Body of pancreas (tissue), 4 donors: Measurements from ENCODE around the gene CCND2. TPM values are rescaled to one million over a fixed set of nuclear protein-coding genes. Genes with fewer than 3 reads are reported as not detected.

ENCODE experiments used
- ATAC-seq: fragments of 150-250 bp; one replicate; pipeline ENCODE4 v1.9.1; 2016
- DNase-seq, 4 donors: peaks; one replicate each; pipeline ENCODE4 v3.0.0-alpha.2; 2019
- H3K27ac ChIP-seq, 4 donors: fragments of 200-600 bp; sonication (generic); 1 replicate in 3 of 4; 2 replicates in 1 of 4; pipeline versions ENCODE4 v1.5.1 to v1.6.1; 2016 to 2019; ENCODE audit warnings: mild to moderate bottlenecking in 1 of 4, mixed read lengths in 1 of 4, moderate library complexity in 1 of 4
- H3K27me3 ChIP-seq, 2 donors: fragments of 200-600 bp; sonication (generic); one replicate each; pipeline ENCODE4 v1.6.0; 2016; ENCODE audit warnings: mild to moderate bottlenecking in 1 of 2
- H3K36me3 ChIP-seq, 2 donors: fragments of 200-600 bp; sonication (generic); replicated peaks in 1 of 2; 2 replicates each; pipeline ENCODE4 v1.5.1; 2016; ENCODE audit warnings: low read depth in 2 of 2; ENCODE audit not compliant: insufficient read depth in 1 of 2
- H3K4me1 ChIP-seq: fragments of 200-600 bp; sonication (generic); one replicate; pipeline ENCODE4 v1.6.0; 2016
- H3K4me3 ChIP-seq, 2 donors: fragments of 200-600 bp; sonication (generic); 1 replicate in 1 of 2; 2 replicates in 1 of 2; pipeline ENCODE4 v1.5.1; 2016 to 2019
- H3K9me3 ChIP-seq, 3 donors: fragments of 200-600 bp; sonication (generic); 1 replicate in 2 of 3; 2 replicates in 1 of 3; pipeline ENCODE4 v1.5.1; 2016
- POLR2A ChIP-seq, 3 donors: fragments of 450-650 bp; IDR thresholded peaks; one replicate each; pipeline ENCODE4 v1.6.1; 2016; ENCODE audit warnings: antibody characterized with exemption in 3 of 3, mild to moderate bottlenecking in 2 of 3
- WGBS, 2 donors: methylation state at CpG; one replicate each; pipeline ENCODE4 v1.1.5; 2017; 5-methylcytosine and 5-hydroxymethylcytosine counted together
- intact Hi-C: fragments of 100-400 bp; cut with DNase I; formaldehyde crosslinking; loops from one replicate; pipeline ENCODE4 v1.15.1; 2023
- total RNA-seq, 2 donors: library from RNA; depleted of rRNA; stranded (reverse); fragments of >200 nt; gene quantifications; one replicate each; pipeline ENCODE4 v1.1.0, GENCODE V29; 2016
- TF ChIP-seq, protein P1 (sequence below), 7 experiments: fragments of 450-650 bp in 4 of 7; fragments of 200-600 bp in 3 of 7; sonication (generic) in 3 of 7; IDR thresholded peaks; one replicate each; pipeline ENCODE4 v1.5.1; 2016 to 2019; ENCODE audit warnings: antibody characterized with exemption in 7 of 7

The CCND2 gene
- total RNA-seq, 2 donors from 2014 or later: 32.2 to 88.7 TPM

DNA sequence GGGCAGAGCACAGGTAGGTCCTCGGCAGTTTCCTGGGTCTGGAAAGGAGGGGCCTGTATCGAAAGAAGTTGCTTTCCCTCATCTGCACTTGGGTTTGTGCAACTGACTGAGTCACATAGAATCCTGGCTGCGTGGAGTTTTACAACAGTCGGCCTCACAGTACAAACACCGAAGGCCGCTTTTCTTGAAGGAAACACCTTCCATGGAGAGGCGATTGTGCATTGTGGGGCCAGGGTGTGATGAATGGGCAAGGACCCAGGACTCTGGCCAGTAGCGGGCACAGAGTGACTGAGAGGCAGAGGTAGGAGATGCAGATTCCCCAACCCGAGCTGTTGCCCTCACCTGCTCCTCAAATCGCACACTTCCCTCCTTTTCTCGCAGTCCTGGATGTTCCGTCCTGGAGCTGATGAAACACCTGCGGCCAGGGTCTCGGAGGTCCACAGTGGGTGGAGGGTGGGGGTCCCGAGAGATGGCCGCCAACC is 7.7 kb downstream of the CCND2 start:
- no peak overlapping the region for H3K4me3 ChIP-seq
- DNase-seq: no peak

GRCh38 chr12:4282103-4282891 is 8.7 kb downstream of the CCND2 start:
- WGBS, 2 donors: 85 to 89% methylated on average over 14 to 16 of the region's 16 CpGs
- no peak overlapping the region for H3K4me3 ChIP-seq
- no peaks in the 10 kb centered on the region for H3K9me3 ChIP-seq
- peaks cover 32% of the 10 kb centered on the region for H3K4me1 ChIP-seq
- no peaks in the 10 kb centered on the region for H3K27me3 ChIP-seq
- no peak overlapping the region for H3K27ac ChIP-seq
- intact Hi-C loops: loop anchor here (5.0 to 10.0 kb wide), 2 partner anchors 287 to 390 kb away; no protein-coding TSS in a partner anchor
- peaks cover 0 to 15% of the 10 kb centered on the region in 2 donors for H3K36me3 ChIP-seq
- no peak for TF ChIP-seq POLR2A (IDR thresholded peaks at IDR 0.05)
- TF ChIP-seq, protein P1, sequence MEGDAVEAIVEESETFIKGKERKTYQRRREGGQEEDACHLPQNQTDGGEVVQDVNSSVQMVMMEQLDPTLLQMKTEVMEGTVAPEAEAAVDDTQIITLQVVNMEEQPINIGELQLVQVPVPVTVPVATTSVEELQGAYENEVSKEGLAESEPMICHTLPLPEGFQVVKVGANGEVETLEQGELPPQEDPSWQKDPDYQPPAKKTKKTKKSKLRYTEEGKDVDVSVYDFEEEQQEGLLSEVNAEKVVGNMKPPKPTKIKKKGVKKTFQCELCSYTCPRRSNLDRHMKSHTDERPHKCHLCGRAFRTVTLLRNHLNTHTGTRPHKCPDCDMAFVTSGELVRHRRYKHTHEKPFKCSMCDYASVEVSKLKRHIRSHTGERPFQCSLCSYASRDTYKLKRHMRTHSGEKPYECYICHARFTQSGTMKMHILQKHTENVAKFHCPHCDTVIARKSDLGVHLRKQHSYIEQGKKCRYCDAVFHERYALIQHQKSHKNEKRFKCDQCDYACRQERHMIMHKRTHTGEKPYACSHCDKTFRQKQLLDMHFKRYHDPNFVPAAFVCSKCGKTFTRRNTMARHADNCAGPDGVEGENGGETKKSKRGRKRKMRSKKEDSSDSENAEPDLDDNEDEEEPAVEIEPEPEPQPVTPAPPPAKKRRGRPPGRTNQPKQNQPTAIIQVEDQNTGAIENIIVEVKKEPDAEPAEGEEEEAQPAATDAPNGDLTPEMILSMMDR (IDR thresholded peaks at IDR 0.05): no peak
- ATAC-seq: no peak
- no peak for DNase-seq

More for the DNA sequence above, 7.7 kb downstream of the CCND2 start:
- ATAC-seq: no peak
- intact Hi-C loops: loop anchor here (5.0 to 10.0 kb wide), 2 partner anchors 286 to 389 kb away; no protein-coding TSS in a partner anchor
- Histone ChIP-seq H3K36me3 (peaks cover 0 to 13% of the 10 kb centered on the region in 2 donors), H3K9me3 (no peaks in the 10 kb centered on the region), H3K4me1 (peaks cover 43% of the 10 kb centered on the region), H3K27ac (peak overlapping the region in 2 of 4 donors; percentile 22 to 42), H3K27me3 (no peaks in the 10 kb centered on the region)
- no peak for TF ChIP-seq POLR2A (IDR thresholded peaks at IDR 0.05)
- TF ChIP-seq, protein P1 (IDR thresholded peaks at IDR 0.05): no peak
- WGBS, 2 donors: 85 to 92% methylated on average over 16 of the region's 16 CpGs

- ATAC-seq (no peak), DNase-seq (no peak)
- Histone ChIP-seq H3K27me3 (no peaks in the 10 kb centered on the region), H3K4me1 (peaks cover 29% of the 10 kb centered on the region), H3K4me3 (no peak overlapping the region), H3K9me3 (no peaks in the 10 kb centered on the region), H3K36me3 (peaks cover 0 to 15% of the 10 kb centered on the region in 2 donors), H3K27ac (no peak overlapping the region)
- WGBS, 2 donors: 75 to 84% methylated on average over 10 to 12 of the region's 12 CpGs
- TF ChIP-seq, protein P1 (IDR thresholded peaks at IDR 0.05): no peak
- TF ChIP-seq POLR2A (IDR thresholded peaks at IDR 0.05): no peak
- intact Hi-C loops: loop anchor here (5.0 to 10.0 kb wide), 2 partner anchors 288 to 391 kb away; no protein-coding TSS in a partner anchor
Measured at GRCh38 chr12:4282892-4283511, 9.4 kb downstream of the CCND2 start.

DNA sequence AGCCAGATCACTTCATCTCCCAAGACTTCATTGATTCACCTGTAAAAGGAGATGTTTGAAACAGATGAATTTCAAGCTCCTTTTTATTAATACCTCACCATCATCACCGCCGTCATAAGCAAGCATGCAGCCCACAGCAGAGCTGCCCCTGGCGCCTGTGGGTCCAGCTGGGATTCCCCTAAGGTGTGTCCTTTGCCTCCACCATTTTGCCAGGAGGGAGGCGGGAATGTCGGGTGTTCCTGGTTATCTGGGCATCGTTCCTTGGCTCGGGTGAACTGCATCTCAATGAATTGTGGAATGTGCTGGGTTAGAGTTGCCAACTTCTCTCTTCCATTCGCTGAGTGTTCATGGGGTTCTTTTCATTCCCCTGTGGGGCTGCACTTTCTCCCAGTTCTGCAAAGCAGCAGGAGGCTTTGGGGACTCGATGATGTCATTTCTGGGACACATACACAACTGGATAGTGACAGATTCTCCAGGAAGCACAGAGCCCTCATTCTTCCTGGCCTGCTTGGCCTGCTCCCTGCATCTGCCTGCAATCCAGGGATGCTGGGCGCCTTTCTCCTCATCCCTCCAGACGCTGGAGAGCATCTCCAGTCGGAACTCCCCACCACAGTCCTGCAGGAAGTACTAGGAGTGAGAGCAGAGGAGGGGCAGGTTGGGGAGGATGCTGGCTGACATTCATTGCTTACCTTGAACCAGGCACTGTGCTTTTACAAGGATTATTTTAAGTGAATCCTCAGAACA is 10.1 kb downstream of the CCND2 start:
- Histone ChIP-seq H3K9me3 (no peaks in the 10 kb centered on the region), H3K4me1 (peaks cover 22% of the 10 kb centered on the region), H3K27me3 (no peaks in the 10 kb centered on the region), H3K27ac (no peak overlapping the region), H3K36me3 (peaks cover 0 to 15% of the 10 kb centered on the region in 2 donors), H3K4me3 (no peak overlapping the region)
- ATAC-seq (no peak), DNase-seq (no peak)
- TF ChIP-seq, protein P1 (IDR thresholded peaks at IDR 0.05): no peak
- no peak for TF ChIP-seq POLR2A (IDR thresholded peaks at IDR 0.05)
- intact Hi-C loops: loop anchor here (5.0 to 10.0 kb wide), 2 partner anchors 289 to 391 kb away; no protein-coding TSS in a partner anchor
- WGBS, 2 donors: 59 to 64% methylated on average over 10 to 12 of the region's 12 CpGs
